Measurements from ENCODE around the gene FJX1. TPM values are rescaled to one million over a fixed set of nuclear protein-coding genes. Genes with fewer than 3 reads are reported as not detected.

Gene FJX1
- polyA plus RNA-seq, 1 experiment, result 4.8 TPM

GRCh38 chr11:35609656-35610055 is 8.6 kb upstream of the FJX1 start:
- no peak for DNase-seq (ENCODE audit: low read depth, low spot score)
- TF ChIP-seq, protein P1, sequence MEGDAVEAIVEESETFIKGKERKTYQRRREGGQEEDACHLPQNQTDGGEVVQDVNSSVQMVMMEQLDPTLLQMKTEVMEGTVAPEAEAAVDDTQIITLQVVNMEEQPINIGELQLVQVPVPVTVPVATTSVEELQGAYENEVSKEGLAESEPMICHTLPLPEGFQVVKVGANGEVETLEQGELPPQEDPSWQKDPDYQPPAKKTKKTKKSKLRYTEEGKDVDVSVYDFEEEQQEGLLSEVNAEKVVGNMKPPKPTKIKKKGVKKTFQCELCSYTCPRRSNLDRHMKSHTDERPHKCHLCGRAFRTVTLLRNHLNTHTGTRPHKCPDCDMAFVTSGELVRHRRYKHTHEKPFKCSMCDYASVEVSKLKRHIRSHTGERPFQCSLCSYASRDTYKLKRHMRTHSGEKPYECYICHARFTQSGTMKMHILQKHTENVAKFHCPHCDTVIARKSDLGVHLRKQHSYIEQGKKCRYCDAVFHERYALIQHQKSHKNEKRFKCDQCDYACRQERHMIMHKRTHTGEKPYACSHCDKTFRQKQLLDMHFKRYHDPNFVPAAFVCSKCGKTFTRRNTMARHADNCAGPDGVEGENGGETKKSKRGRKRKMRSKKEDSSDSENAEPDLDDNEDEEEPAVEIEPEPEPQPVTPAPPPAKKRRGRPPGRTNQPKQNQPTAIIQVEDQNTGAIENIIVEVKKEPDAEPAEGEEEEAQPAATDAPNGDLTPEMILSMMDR (IDR thresholded peaks at IDR 0.05; ENCODE audit: low read depth, low read length), result no peak
- H3K9me3 ChIP-seq (ENCODE audit: control insufficient read depth, insufficient read depth, low read length), result no peaks in the 10 kb centered on the region
- no peak overlapping the region for H3K27ac ChIP-seq (ENCODE audit: low read depth, low read length)
- ChIA-PET CTCF (interaction anchor here (0.7 to 2.6 kb wide), 2 partner anchors 18 to 212 kb away, joined by 4 to 15 read pairs; no protein-coding TSS in a partner anchor), POLR2A (no interaction called here)
- H3K4me3 ChIP-seq (ENCODE audit: low read depth, low read length), result no peak overlapping the region
- peaks cover 10% of the 10 kb centered on the region for H3K27me3 ChIP-seq (ENCODE audit: control insufficient read depth, insufficient read depth, low read length)

- TF ChIP-seq, protein P1 (IDR thresholded peaks at IDR 0.05; ENCODE audit: low read depth, low read length), result no peak
- no peak for DNase-seq (ENCODE audit: low read depth, low spot score)
- H3K4me3 ChIP-seq (ENCODE audit: low read depth, low read length), result no peak overlapping the region
- no peaks in the 10 kb centered on the region for H3K9me3 ChIP-seq (ENCODE audit: control insufficient read depth, insufficient read depth, low read length)
- POLR2A ChIA-PET, result no interaction called here
- CTCF ChIA-PET, result interaction anchor here (0.6 to 2.6 kb wide), 2 partner anchors 211 to 766 kb away, joined by 3 to 15 read pairs; no protein-coding TSS in a partner anchor
- H3K27me3 ChIP-seq (ENCODE audit: control insufficient read depth, insufficient read depth, low read length), result peaks cover 10% of the 10 kb centered on the region
- no peak overlapping the region for H3K27ac ChIP-seq (ENCODE audit: low read depth, low read length)
Measured at GRCh38 chr11:35610631-35611030, 7.6 kb upstream of the FJX1 start.

DNA sequence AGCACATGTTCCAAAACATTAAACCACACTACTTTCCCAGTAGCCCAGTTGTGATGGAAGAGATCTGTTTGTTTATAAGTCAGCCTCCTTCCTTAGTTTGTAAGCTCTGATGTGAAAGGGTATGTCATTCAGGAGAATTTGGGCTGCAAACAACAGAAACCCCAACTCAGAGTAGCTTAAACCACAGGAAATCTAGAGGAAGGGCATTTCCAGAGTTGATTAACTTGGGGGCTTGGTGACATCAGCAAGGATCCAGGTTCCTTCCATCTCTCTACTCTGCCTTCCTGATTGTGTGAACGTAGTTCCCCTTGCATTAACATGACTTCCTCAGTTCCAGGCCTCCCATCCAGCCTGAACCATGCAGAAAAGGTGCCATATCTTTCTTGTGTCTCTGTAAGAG is 6.5 kb upstream of the FJX1 start:
- no peak overlapping the region for H3K27ac ChIP-seq (ENCODE audit: low read depth, low read length)
- H3K27me3 ChIP-seq (ENCODE audit: control insufficient read depth, insufficient read depth, low read length), result peaks cover 10% of the 10 kb centered on the region
- H3K9me3 ChIP-seq (ENCODE audit: control insufficient read depth, insufficient read depth, low read length), result no peaks in the 10 kb centered on the region
- ChIA-PET POLR2A (no interaction called here), CTCF (interaction anchor here (1.1 to 2.6 kb wide), 2 partner anchors 124 to 210 kb away, joined by 8 to 15 read pairs; no protein-coding TSS in a partner anchor)
- DNase-seq (ENCODE audit: low read depth, low spot score), result no peak
- H3K4me3 ChIP-seq (ENCODE audit: low read depth, low read length), result no peak overlapping the region
- TF ChIP-seq, protein P1 (IDR thresholded peaks at IDR 0.05; ENCODE audit: low read depth, low read length), result no peak

- POLR2A ChIA-PET, result no interaction called here
Measured at GRCh38 chr11:35614939-35615569, 3.2 kb upstream of the FJX1 start.

More at GRCh38 chr11:35614939-35615569, 3.2 kb upstream of the FJX1 start:
- CTCF ChIA-PET, result interaction anchor here (0.6 to 3.1 kb wide), 25 partner anchors 10 to 654 kb away, joined by 3 to 40 read pairs (median 4); partner anchors contain the start of gene PAMR1
- DNase-seq (ENCODE audit: low read depth, low spot score), result no peak
- no peaks in the 10 kb centered on the region for H3K9me3 ChIP-seq (ENCODE audit: control insufficient read depth, insufficient read depth, low read length)
- no peak overlapping the region for H3K4me3 ChIP-seq (ENCODE audit: low read depth, low read length)
- H3K27me3 ChIP-seq (ENCODE audit: control insufficient read depth, insufficient read depth, low read length), result no peaks in the 10 kb centered on the region
- no peak overlapping the region for H3K27ac ChIP-seq (ENCODE audit: low read depth, low read length)
- TF ChIP-seq, protein P1 (IDR thresholded peaks at IDR 0.05; ENCODE audit: low read depth, low read length), result no peak

Measured in AG04450 (cell line).